Breast epithelium (tissue), 4 donors: Measurements from ENCODE around the gene ABCA4. TPM values are rescaled to one million over a fixed set of nuclear protein-coding genes. Genes with fewer than 3 reads are reported as not detected.

ENCODE experiments used
- DNase-seq, 2 donors: peaks; one replicate each; pipeline ENCODE4 v3.0.0-alpha.2; 2019; ENCODE audit warnings: low spot score in 2 of 2
- H3K27ac ChIP-seq, 2 donors: fragments of 200-600 bp; sonication (generic) in 1 of 2; one replicate each; pipeline ENCODE4 v1.5.1; 2016 to 2019; ENCODE audit warnings: mild to moderate bottlenecking in 1 of 2
- H3K27me3 ChIP-seq, 2 donors: fragments of 200-600 bp; sonication (generic) in 1 of 2; one replicate each; pipeline versions ENCODE4 v1.5.1 to v1.6.0; 2017 to 2019; ENCODE audit warnings: control low read depth in 1 of 2, mild to moderate bottlenecking in 1 of 2
- H3K36me3 ChIP-seq: fragments of 200-600 bp; one replicate; pipeline ENCODE4 v1.5.1; 2019
- H3K4me1 ChIP-seq, 2 donors: fragments of 200-600 bp; sonication (generic); one replicate each; pipeline ENCODE4 v1.5.1; 2016 to 2019; ENCODE audit warnings: control low read depth in 1 of 2
- H3K4me3 ChIP-seq, 3 donors: fragments of 200-600 bp; sonication (generic); 1 replicate in 2 of 3; 2 replicates in 1 of 3; pipeline ENCODE4 v1.5.1; 2016 to 2019; ENCODE audit warnings: mild to moderate bottlenecking in 3 of 3, moderate library complexity in 2 of 3
- H3K9me3 ChIP-seq, 2 donors: fragments of 200-600 bp; sonication (generic) in 1 of 2; one replicate each; pipeline ENCODE4 v1.5.1; 2016 to 2019; ENCODE audit warnings: control low read depth in 1 of 2
- CTCF ChIP-seq, 3 donors: fragments of 450-650 bp; IDR thresholded peaks; one replicate each; pipeline ENCODE4 v1.5.1; 2016 to 2017; ENCODE audit warnings: antibody characterized with exemption in 3 of 3, mild to moderate bottlenecking in 3 of 3, moderate library complexity in 3 of 3
- POLR2A ChIP-seq: fragments of 450-650 bp; IDR thresholded peaks from one replicate; pipeline ENCODE4 v1.6.1; 2016; ENCODE audit warnings: antibody characterized with exemption, mild to moderate bottlenecking, moderate library complexity
- POLR2AphosphoS5 ChIP-seq, 3 donors: sonication (generic); formaldehyde crosslinking; IDR thresholded peaks; one replicate each; pipeline ENCODE4 v1.6.1; 2017; ENCODE audit warnings: antibody characterized with exemption in 3 of 3
- intact Hi-C: fragments of 100-400 bp; cut with DNase I; formaldehyde crosslinking; loops from one replicate; pipeline ENCODE4 v1.15.1; 2023; ENCODE audit warnings: low total_unique reads
- total RNA-seq, 3 donors: library from RNA; depleted of rRNA; stranded (reverse); fragments of >200 nt; gene quantifications; one replicate each; pipeline ENCODE4 v1.1.0, GENCODE V29; 2016

Gene ABCA4
- total RNA-seq, 3 donors from 2014 or later, result 0.16 to 3.5 (median 1.3) TPM

DNA sequence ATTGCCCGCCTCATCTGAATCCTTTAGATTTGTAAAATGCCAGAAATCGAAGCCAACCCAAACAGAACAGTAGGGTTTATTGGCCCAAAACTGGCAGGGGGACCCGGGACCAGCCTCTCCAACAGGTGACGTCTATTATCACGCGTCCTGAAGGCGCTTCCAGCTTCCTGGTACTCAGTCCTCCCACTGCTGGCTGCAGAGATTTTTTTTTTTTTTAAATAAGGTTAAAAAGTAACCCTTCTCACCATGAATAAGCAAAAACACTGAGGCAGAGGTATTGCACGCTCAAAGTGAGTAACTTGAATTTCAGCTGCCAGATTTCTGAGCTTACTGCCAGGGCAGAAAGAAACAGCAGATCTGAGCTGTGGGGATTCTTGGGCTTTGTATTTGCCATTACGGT, 157.4 kb downstream of the ABCA4 start:
- H3K4me1 ChIP-seq, result no peaks in the 10 kb centered on the region
- DNase-seq, result no peak
- no peak overlapping the region for H3K4me3 ChIP-seq
- peak overlapping the region in 1 of 2 donors; percentile 53 for H3K27ac ChIP-seq
- H3K27me3 ChIP-seq, result no peaks in the 10 kb centered on the region
- intact Hi-C loops, result no loop called here
- TF ChIP-seq POLR2A, result no peak
- TF ChIP-seq POLR2AphosphoS5 (IDR thresholded peaks at IDR 0.05), result no peak
- TF ChIP-seq CTCF (IDR thresholded peaks at IDR 0.05), result no peak
- no peaks in the 10 kb centered on the region for H3K36me3 ChIP-seq
- no peaks in the 10 kb centered on the region for H3K9me3 ChIP-seq

DNA sequence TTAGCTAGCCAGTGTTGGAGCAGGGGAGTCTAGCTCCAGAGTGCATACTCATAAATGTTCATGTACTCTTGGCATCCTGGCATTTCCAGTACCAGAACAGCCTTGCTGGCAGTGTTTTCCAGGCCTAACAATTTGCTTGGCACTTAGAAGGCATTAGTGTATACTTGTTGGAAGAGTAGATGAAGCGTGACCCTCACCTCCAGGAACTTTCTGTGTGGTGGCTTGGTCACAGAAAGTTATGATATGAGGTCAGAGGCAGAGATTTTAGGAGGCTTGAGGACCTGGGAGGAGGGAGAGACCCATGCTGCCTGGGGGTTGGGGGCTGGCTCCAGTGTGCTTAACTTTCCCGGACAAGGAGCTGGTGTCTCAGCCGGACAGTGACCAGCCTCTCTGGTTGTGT, 159.0 kb downstream of the ABCA4 start:
- intact Hi-C loops, result no loop called here
- DNase-seq, result no peak
- peaks cover 0 to under 1% of the 10 kb centered on the region in 2 donors for H3K9me3 ChIP-seq
- no peaks in the 10 kb centered on the region for H3K4me1 ChIP-seq
- peak overlapping the region; percentile 69 to 82 for H3K27ac ChIP-seq
- no peaks in the 10 kb centered on the region for H3K27me3 ChIP-seq
- H3K36me3 ChIP-seq, result no peaks in the 10 kb centered on the region
- TF ChIP-seq CTCF (IDR thresholded peaks at IDR 0.05) (no peak), POLR2A (no peak), POLR2AphosphoS5 (IDR thresholded peaks at IDR 0.05) (no peak)
- H3K4me3 ChIP-seq, result no peak overlapping the region

DNA sequence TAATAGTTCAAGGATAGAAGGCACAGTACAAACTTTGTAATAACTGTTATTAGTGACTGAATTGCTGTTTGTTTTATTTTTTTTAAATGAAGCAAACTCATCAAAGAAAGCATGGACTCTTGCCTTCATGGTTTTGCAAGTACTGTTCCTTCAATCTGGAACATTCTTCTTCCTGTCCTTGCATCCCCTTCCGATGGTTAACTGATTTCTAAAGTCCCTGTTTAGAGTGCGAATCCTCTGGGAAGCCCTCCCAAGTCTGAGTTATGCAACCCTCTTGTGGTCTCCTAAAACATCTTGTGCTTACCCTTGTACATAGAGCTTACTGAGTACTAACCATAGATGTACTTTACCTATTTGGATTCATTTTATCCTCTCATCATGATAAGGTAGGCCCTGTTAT, 159.5 kb downstream of the ABCA4 start:
- Histone ChIP-seq H3K4me1 (no peaks in the 10 kb centered on the region), H3K36me3 (no peaks in the 10 kb centered on the region), H3K4me3 (no peak overlapping the region), H3K9me3 (peaks cover 0 to 4% of the 10 kb centered on the region in 2 donors), H3K27me3 (no peaks in the 10 kb centered on the region), H3K27ac (peak overlapping the region; percentile 69 to 82)
- DNase-seq, result no peak
- intact Hi-C loops, result no loop called here
- no peak for TF ChIP-seq CTCF (IDR thresholded peaks at IDR 0.05)
- no peak for TF ChIP-seq POLR2A
- no peak for TF ChIP-seq POLR2AphosphoS5 (IDR thresholded peaks at IDR 0.05)

DNA sequence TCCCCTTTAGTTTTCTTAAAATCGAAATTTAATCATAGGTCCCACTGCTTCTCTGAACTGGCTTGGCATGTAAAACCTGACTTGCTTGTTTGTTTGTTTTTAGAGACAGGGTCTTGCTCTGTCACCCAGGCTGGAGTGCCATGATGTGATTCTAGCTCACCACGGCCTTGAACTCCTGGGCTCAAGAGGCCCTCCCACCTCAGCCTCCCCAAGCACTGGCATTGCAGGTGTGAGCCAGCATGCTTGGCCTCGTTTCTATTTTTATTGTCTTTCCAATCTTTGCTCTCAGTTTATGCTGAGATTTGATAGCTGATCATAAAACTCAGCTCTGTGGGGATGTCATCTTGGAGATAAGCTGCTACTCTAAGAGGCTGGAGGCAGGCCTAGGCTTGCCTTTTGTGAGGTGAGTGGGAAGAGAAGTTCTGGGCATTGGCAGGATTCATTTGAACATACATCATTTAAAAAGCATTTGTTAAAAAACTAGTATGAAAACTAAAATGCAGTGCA, 160.3 kb downstream of the ABCA4 start:
- Histone ChIP-seq H3K36me3 (no peaks in the 10 kb centered on the region), H3K27ac (peak overlapping the region; percentile 69 to 82), H3K4me1 (no peaks in the 10 kb centered on the region), H3K9me3 (peaks cover 4 to 5% of the 10 kb centered on the region in 2 donors), H3K27me3 (no peaks in the 10 kb centered on the region), H3K4me3 (no peak overlapping the region)
- DNase-seq, result peak in 1 of 2 donors; percentile 78
- intact Hi-C loops, result no loop called here
- no peak for TF ChIP-seq POLR2AphosphoS5 (IDR thresholded peaks at IDR 0.05)
- TF ChIP-seq POLR2A, result no peak
- TF ChIP-seq CTCF (IDR thresholded peaks at IDR 0.05), result no peak

GRCh38 chr1:93959413-93959812, 161.5 kb downstream of the ABCA4 start:
- Histone ChIP-seq H3K4me1 (no peaks in the 10 kb centered on the region), H3K4me3 (no peak overlapping the region), H3K27ac (no peak overlapping the region), H3K36me3 (no peaks in the 10 kb centered on the region), H3K9me3 (peaks cover 4 to 12% of the 10 kb centered on the region in 2 donors), H3K27me3 (no peaks in the 10 kb centered on the region)
- DNase-seq, result no peak
- intact Hi-C loops, result no loop called here
- TF ChIP-seq POLR2A (no peak), CTCF (IDR thresholded peaks at IDR 0.05) (no peak), POLR2AphosphoS5 (IDR thresholded peaks at IDR 0.05) (no peak)
